HG03469 (cell line): ENCODE results near the gene BIRC3.
"Not testable (repeated sequence)": the region's sequence is repeated elsewhere in the genome, so short reads cannot be mapped to it uniquely, and the experiment has no call there.

Experiments used
- ATAC-seq: cut with Tn5 transposase; IDR thresholded peaks from one replicate; pipeline ENCODE4 v1.9.1; 2021; ENCODE audit warnings: mild to moderate bottlenecking, moderate library complexity, moderate number of reproducible peaks; ENCODE audit not compliant: unreplicated experiment

BIRC3 gene

GRCh38 chr11:102367364-102367763, 50.1 kb downstream of the BIRC3 start:
- no peak for ATAC-seq

- peak; percentile 100 for ATAC-seq
These were observed 51.2 kb downstream of the BIRC3 start for GRCh38 chr11:102368472-102368871.

- ATAC-seq = not testable (repeated sequence)
These were observed 57.5 kb downstream of the BIRC3 start for GRCh38 chr11:102374633-102375424.

- ATAC-seq = no peak
These were observed 58.6 kb downstream of the BIRC3 start for GRCh38 chr11:102375720-102376399.

- ATAC-seq = no peak
These were observed 60.6 kb downstream of the BIRC3 start for GRCh38 chr11:102377891-102378290.

GRCh38 chr11:102378818-102379217, 61.5 kb downstream of the BIRC3 start:
- ATAC-seq = no peak

- ATAC-seq = no peak
These were observed 65.1 kb downstream of the BIRC3 start for GRCh38 chr11:102382384-102382783.

- no peak for ATAC-seq
These were observed 66.6 kb downstream of the BIRC3 start for GRCh38 chr11:102383839-102384238.

GRCh38 chr11:102384419-102385079, 67.3 kb downstream of the BIRC3 start:
- ATAC-seq = no peak

GRCh38 chr11:102385085-102386007, 68.1 kb downstream of the BIRC3 start:
- ATAC-seq = no peak

- no peak for ATAC-seq
These were observed 69.0 kb downstream of the BIRC3 start for GRCh38 chr11:102386136-102386734.

- ATAC-seq = no peak
These were observed 69.9 kb downstream of the BIRC3 start for GRCh38 chr11:102387043-102387781.
